ENCODE measurements around the gene PIK3R6.

DNA sequence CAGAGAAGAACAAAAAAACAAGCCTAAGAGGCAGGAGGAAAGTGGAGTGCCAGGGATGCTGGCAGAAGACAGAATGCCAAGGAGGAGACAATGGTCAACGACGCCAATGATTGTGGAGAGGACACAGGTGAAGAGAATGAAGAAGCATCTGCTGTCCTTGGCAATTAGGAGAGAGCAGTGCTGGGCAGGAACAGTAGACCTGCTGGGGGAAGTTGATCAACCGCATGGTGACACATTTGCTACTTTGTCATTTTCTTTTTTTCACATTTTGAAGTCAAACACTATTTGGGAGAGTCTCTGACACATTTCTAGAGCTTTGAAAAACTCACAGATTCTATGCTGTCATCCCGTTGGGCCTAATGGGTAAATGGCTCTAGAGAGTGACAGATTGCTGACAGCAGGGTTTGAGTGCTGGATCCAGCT, 1.1 kb upstream of the PIK3R6 start:
- TF ChIP-seq, protein P1, sequence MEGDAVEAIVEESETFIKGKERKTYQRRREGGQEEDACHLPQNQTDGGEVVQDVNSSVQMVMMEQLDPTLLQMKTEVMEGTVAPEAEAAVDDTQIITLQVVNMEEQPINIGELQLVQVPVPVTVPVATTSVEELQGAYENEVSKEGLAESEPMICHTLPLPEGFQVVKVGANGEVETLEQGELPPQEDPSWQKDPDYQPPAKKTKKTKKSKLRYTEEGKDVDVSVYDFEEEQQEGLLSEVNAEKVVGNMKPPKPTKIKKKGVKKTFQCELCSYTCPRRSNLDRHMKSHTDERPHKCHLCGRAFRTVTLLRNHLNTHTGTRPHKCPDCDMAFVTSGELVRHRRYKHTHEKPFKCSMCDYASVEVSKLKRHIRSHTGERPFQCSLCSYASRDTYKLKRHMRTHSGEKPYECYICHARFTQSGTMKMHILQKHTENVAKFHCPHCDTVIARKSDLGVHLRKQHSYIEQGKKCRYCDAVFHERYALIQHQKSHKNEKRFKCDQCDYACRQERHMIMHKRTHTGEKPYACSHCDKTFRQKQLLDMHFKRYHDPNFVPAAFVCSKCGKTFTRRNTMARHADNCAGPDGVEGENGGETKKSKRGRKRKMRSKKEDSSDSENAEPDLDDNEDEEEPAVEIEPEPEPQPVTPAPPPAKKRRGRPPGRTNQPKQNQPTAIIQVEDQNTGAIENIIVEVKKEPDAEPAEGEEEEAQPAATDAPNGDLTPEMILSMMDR (IDR thresholded peaks at IDR 0.05) = no peak
- TF ChIP-seq POLR2A (IDR thresholded peaks at IDR 0.05) = no peak
